ENCODE data around the gene METTL3. TPM values are rescaled to one million over a fixed set of nuclear protein-coding genes. Genes with fewer than 3 reads are reported as not detected.

Gene METTL3
- total and polyA plus RNA-seq, 2 of the 13 experiments (the other 11 are each of a cell fraction or from before 2014, with no cell fraction given), result 123 to 130 TPM

GRCh38 chr14:21557084-21557901 lies 46.2 kb upstream of the METTL3 start (continued):
- TF ChIP-seq, protein P1, sequence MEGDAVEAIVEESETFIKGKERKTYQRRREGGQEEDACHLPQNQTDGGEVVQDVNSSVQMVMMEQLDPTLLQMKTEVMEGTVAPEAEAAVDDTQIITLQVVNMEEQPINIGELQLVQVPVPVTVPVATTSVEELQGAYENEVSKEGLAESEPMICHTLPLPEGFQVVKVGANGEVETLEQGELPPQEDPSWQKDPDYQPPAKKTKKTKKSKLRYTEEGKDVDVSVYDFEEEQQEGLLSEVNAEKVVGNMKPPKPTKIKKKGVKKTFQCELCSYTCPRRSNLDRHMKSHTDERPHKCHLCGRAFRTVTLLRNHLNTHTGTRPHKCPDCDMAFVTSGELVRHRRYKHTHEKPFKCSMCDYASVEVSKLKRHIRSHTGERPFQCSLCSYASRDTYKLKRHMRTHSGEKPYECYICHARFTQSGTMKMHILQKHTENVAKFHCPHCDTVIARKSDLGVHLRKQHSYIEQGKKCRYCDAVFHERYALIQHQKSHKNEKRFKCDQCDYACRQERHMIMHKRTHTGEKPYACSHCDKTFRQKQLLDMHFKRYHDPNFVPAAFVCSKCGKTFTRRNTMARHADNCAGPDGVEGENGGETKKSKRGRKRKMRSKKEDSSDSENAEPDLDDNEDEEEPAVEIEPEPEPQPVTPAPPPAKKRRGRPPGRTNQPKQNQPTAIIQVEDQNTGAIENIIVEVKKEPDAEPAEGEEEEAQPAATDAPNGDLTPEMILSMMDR (CRISPR knock-in tag; IDR thresholded peaks at IDR 0.05), result peak; percentile 85
- TF ChIP-seq, protein P2, sequence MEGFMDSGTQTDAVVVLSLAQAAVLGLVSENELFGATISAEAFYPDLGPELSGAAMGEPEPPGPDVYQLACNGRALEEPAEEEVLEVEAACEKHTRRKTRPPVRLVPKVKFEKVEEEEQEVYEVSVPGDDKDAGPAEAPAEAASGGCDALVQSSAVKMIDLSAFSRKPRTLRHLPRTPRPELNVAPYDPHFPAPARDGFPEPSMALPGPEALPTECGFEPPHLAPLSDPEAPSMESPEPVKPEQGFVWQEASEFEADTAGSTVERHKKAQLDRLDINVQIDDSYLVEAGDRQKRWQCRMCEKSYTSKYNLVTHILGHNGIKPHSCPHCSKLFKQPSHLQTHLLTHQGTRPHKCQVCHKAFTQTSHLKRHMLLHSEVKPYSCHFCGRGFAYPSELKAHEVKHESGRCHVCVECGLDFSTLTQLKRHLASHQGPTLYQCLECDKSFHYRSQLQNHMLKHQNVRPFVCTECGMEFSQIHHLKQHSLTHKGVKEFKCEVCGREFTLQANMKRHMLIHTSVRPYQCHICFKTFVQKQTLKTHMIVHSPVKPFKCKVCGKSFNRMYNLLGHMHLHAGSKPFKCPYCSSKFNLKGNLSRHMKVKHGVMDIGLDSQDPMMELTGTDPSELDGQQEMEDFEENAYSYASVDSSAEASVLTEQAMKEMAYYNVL (CRISPR knock-in tag; IDR thresholded peaks at IDR 0.05; ENCODE audit: borderline replicate concordance), result no peak; the same call in 1 of the 2 replicates
- no peak for TF ChIP-seq U2AF2 (IDR thresholded peaks at IDR 0.05; ENCODE audit: low read depth, low read length)
- no peak for TF ChIP-seq HCFC1 (IDR thresholded peaks at IDR 0.05; ENCODE audit: low read depth, low read length)
- 0 out of 2 replicates have a peak, but pooled peaks have one; percentile 42 for TF ChIP-seq ZNF749 (CRISPR knock-in tag; IDR thresholded peaks at IDR 0.05; ENCODE audit: borderline replicate concordance)
- TF ChIP-seq SKI (IDR thresholded peaks at IDR 0.05; ENCODE audit: partially characterized antibody), result peak; percentile 39
- peak; percentile 25; the same call in 1 of the 2 replicates for TF ChIP-seq ZNF33B (CRISPR knock-in tag; IDR thresholded peaks at IDR 0.05)
- TF ChIP-seq NR2F1 (CRISPR knock-in tag; IDR thresholded peaks at IDR 0.05), result peak in 1 of 2 experiments; percentile 95; a peak in 2 of 4 replicates
- TF ChIP-seq CEBPG (CRISPR knock-in tag; IDR thresholded peaks at IDR 0.05), result no peak; the same call in 1 of the 2 replicates
- no peak for TF ChIP-seq ZNF780A (CRISPR knock-in tag; IDR thresholded peaks at IDR 0.05)
- peak; percentile 78 for TF ChIP-seq RARA (CRISPR knock-in tag; IDR thresholded peaks at IDR 0.05)
- TF ChIP-seq NPAS2 (CRISPR knock-in tag; IDR thresholded peaks at IDR 0.05; ENCODE audit: borderline replicate concordance), result no peak
- 0 out of 2 replicates have a peak, but pooled peaks have one; percentile 34 for TF ChIP-seq MEIS2 (CRISPR knock-in tag; IDR thresholded peaks at IDR 0.05)
- TF ChIP-seq, protein P3, sequence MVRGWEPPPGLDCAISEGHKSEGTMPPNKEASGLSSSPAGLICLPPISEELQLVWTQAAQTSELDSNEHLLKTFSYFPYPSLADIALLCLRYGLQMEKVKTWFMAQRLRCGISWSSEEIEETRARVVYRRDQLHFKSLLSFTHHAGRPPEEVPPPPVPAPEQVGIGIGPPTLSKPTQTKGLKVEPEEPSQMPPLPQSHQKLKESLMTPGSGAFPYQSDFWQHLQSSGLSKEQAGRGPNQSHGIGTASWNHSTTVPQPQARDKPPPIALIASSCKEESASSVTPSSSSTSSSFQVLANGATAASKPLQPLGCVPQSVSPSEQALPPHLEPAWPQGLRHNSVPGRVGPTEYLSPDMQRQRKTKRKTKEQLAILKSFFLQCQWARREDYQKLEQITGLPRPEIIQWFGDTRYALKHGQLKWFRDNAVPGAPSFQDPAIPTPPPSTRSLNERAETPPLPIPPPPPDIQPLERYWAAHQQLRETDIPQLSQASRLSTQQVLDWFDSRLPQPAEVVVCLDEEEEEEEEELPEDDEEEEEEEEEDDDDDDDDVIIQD (CRISPR knock-in tag; IDR thresholded peaks at IDR 0.05; ENCODE audit: low read depth), result peak; percentile 64
- TF ChIP-seq CBFB (CRISPR knock-in tag; IDR thresholded peaks at IDR 0.05), result 0 out of 2 replicates have a peak, but pooled peaks have one; percentile 18
- TF ChIP-seq NR0B2 (CRISPR knock-in tag; IDR thresholded peaks at IDR 0.05), result no peak
- peak; percentile 23; the same call in 1 of the 2 replicates for TF ChIP-seq ZNF670 (CRISPR knock-in tag; IDR thresholded peaks at IDR 0.05; ENCODE audit: borderline replicate concordance)
- peak; percentile 78 for TF ChIP-seq NR2F2 (IDR thresholded peaks at IDR 0.05; ENCODE audit: borderline replicate concordance, low read depth)
